Measurements from ENCODE around the gene GAS2L1.

Gene GAS2L1

DNA sequence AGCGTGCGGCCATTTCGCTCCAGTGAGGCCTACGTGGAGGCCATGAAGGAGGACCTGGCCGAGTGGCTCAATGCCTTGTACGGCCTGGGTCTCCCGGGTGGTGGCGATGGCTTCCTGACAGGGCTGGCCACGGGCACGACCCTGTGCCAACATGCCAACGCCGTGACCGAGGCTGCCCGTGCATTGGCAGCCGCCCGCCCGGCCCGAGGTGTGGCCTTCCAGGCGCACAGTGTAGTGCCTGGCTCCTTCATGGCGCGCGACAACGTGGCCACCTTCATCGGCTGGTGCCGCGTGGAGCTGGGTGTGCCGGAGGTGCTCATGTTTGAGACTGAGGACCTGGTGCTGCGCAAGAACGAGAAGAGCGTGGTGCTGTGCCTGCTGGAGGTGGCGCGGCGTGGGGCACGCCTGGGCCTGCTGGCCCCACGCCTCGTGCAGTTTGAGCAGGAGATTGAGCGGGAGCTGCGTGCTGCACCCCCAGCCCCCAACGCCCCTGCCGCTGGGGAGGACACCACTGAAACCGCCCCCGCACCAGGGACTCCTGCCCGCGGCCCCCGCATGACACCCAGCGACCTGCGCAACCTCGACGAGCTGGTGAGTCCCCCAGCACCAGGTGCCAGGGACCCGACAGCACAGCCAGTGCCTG lies 1.8 kb downstream of the GAS2L1 start:
- Histone ChIP-seq H3K27ac (no peak overlapping the region), H3K9ac (no peak overlapping the region), H3K27me3 (ENCODE audit: control insufficient read depth, insufficient read depth, low read length) (no peaks in the 10 kb centered on the region), H3K4me3 (ENCODE audit: low read depth, low read length) (no peak overlapping the region), H3K4me2 (ENCODE audit: low read length) (no peak overlapping the region), H2AFZ (no peak overlapping the region), H3K36me3 (ENCODE audit: control insufficient read depth, insufficient read depth, low read length) (no peaks in the 10 kb centered on the region), H3K79me2 (no peaks in the 10 kb centered on the region), H3K4me1 (no peaks in the 10 kb centered on the region), H3K9me3 (ENCODE audit: control insufficient read depth, low read length) (no peaks in the 10 kb centered on the region)
- TF ChIP-seq, protein P1, sequence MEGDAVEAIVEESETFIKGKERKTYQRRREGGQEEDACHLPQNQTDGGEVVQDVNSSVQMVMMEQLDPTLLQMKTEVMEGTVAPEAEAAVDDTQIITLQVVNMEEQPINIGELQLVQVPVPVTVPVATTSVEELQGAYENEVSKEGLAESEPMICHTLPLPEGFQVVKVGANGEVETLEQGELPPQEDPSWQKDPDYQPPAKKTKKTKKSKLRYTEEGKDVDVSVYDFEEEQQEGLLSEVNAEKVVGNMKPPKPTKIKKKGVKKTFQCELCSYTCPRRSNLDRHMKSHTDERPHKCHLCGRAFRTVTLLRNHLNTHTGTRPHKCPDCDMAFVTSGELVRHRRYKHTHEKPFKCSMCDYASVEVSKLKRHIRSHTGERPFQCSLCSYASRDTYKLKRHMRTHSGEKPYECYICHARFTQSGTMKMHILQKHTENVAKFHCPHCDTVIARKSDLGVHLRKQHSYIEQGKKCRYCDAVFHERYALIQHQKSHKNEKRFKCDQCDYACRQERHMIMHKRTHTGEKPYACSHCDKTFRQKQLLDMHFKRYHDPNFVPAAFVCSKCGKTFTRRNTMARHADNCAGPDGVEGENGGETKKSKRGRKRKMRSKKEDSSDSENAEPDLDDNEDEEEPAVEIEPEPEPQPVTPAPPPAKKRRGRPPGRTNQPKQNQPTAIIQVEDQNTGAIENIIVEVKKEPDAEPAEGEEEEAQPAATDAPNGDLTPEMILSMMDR (IDR thresholded peaks at IDR 0.05), result no peak

DNA sequence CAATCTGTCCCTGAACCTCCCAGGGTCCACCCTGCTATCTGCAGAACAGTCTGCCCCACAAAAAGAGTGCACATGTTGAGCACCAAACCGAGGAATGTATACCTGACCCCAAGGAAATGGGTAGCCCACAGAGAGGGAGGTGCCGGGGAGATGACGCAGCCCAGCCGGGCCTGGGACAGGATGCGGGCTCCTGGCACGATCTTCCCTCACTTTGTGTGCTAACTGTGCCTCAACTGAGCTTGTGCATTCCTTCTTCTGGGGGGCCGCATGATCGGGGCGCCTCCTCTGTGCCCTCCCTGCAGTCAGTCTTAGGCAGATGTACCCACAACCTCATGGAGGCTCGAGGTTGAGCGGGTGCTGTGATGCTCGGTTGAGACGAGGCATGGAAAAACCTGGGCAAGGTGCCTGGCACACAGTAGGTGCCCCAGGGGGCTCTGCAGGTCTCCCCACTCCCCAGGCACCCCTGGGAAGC lies 2.4 kb downstream of the GAS2L1 start:
- TF ChIP-seq, protein P1 (IDR thresholded peaks at IDR 0.05), result no peak
- H3K4me1 ChIP-seq, result no peaks in the 10 kb centered on the region
- H3K9ac ChIP-seq, result no peak overlapping the region
- H3K36me3 ChIP-seq (ENCODE audit: control insufficient read depth, insufficient read depth, low read length), result no peaks in the 10 kb centered on the region
- no peaks in the 10 kb centered on the region for H3K79me2 ChIP-seq
- H3K4me3 ChIP-seq (ENCODE audit: low read depth, low read length), result no peak overlapping the region
- no peaks in the 10 kb centered on the region for H3K9me3 ChIP-seq (ENCODE audit: control insufficient read depth, low read length)
- no peak overlapping the region for H3K4me2 ChIP-seq (ENCODE audit: low read length)
- H3K27me3 ChIP-seq (ENCODE audit: control insufficient read depth, insufficient read depth, low read length), result peaks cover 3% of the 10 kb centered on the region
- H3K27ac ChIP-seq, result no peak overlapping the region
- H2AFZ ChIP-seq, result no peak overlapping the region

DNA sequence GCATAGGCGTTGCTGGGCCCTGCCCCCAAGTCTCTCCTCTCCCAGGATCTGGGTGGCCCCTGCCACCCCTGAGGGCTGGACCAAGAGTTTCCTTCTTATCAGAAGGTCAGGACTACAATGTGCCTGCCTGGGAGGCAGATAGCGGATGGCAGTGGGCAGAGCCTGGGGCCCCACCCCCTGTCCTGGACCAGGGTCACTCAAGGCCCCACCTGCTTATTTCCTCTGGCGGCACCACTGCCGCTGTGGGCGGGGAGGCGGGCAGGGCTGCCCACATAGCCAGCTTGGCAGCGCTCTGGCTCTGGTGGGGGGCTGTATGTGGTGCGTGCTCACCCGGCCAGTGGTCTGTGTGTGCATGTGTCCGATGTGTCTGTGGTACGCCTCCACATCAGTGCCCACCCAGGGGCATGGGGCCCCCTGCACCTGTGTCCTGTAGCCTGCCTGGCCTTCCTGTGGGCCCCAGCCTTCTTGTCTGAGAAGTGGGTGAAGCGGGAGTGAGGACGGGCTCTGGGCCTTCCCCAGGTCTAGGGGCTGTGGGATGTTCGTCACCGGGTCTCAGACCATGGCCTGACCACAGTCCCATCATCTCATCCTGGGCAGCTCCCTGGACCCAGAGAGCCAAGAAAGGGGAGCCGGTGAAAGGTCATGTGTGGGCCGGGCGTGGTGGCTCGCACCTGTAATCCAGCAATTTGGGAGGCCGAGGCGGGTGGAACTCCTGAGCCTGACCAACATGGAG lies 3.0 kb downstream of the GAS2L1 start:
- H3K36me3 ChIP-seq (ENCODE audit: control insufficient read depth, insufficient read depth, low read length), result no peaks in the 10 kb centered on the region
- TF ChIP-seq, protein P1 (IDR thresholded peaks at IDR 0.05), result no peak
- peaks cover 10% of the 10 kb centered on the region for H3K27me3 ChIP-seq (ENCODE audit: control insufficient read depth, insufficient read depth, low read length)
- H3K9ac ChIP-seq, result no peak overlapping the region
- no peaks in the 10 kb centered on the region for H3K4me1 ChIP-seq
- H3K4me3 ChIP-seq (ENCODE audit: low read depth, low read length), result no peak overlapping the region
- H2AFZ ChIP-seq, result no peak overlapping the region
- H3K9me3 ChIP-seq (ENCODE audit: control insufficient read depth, low read length), result no peaks in the 10 kb centered on the region
- no peaks in the 10 kb centered on the region for H3K79me2 ChIP-seq
- no peak overlapping the region for H3K27ac ChIP-seq
- no peak overlapping the region for H3K4me2 ChIP-seq (ENCODE audit: low read length)

DNA sequence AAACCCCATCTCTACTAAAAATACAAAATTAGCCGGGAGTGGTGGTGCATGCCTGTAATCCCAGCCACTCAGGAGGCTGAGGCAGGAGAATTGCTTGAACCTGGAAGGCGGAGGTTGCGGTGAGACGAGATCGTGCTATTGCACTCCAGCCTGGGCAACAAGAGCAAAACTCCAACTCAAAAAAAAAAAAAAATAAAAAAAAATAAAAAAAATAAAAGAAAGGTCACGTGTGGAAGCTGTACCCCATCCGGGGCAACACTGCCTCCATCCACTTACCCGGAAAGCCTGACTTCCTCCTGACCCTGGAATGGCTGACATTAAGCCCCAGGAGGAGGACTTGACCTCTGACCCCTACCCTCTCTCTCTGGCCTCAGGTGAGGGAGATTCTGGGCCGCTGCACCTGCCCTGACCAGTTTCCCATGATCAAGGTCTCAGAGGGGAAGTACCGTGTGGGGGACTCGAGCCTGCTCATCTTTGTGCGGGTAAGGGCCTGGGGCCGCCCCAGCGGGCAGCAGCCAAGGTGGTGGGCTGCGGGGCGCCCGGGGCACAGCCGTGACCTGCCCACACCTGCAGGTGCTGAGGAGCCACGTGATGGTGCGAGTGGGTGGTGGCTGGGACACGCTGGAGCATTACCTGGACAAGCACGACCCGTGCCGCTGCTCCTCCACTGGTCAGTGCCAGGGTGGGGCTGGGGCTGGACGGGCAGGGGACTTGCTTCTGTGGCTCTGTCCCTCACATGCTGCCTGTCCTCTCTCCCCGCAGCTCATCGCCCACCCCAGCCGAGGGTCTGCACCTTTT lies 3.8 kb downstream of the GAS2L1 start:
- Histone ChIP-seq H3K36me3 (ENCODE audit: control insufficient read depth, insufficient read depth, low read length) (no peaks in the 10 kb centered on the region), H3K27me3 (ENCODE audit: control insufficient read depth, insufficient read depth, low read length) (peaks cover 12% of the 10 kb centered on the region), H3K9me3 (ENCODE audit: control insufficient read depth, low read length) (no peaks in the 10 kb centered on the region), H3K9ac (no peak overlapping the region), H3K79me2 (no peaks in the 10 kb centered on the region), H3K4me1 (no peaks in the 10 kb centered on the region), H3K27ac (no peak overlapping the region), H2AFZ (no peak overlapping the region), H3K4me2 (ENCODE audit: low read length) (peak overlapping the region; percentile 30), H3K4me3 (ENCODE audit: low read depth, low read length) (no peak overlapping the region)
- TF ChIP-seq, protein P1 (IDR thresholded peaks at IDR 0.05), result no peak
